ENCODE measurements around the gene ROR1.

Gene ROR1

DNA sequence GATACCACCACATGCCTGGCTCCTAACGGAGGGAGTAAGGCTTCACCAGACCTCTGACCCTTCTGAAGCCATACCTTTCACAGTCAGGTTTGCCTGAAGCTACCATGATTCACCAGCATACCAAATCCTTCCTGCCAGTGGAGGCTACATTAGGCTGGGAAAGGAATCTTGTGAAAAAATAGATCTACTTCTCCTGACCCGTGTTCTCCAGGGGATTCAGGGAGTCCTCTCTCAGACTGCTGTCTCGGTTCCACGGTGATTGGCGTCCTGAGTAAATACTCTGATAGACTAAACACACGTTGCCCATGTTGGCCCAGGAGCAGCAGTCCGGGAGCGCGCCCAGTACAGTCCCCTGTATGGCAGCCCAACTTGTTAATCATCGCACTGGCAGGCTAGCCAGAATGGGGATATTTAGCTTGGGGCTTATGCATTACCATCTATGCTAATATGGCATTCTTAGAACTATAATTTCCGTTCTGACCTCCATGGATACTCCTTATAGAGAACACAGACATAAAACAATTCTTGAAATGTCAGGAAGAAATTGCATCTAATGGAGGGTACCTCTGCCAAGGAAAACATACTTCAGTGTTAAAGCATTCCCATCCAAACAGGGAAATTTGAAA is 173.2 kb downstream of the ROR1 start:
- DNase-seq, result no peak

DNA sequence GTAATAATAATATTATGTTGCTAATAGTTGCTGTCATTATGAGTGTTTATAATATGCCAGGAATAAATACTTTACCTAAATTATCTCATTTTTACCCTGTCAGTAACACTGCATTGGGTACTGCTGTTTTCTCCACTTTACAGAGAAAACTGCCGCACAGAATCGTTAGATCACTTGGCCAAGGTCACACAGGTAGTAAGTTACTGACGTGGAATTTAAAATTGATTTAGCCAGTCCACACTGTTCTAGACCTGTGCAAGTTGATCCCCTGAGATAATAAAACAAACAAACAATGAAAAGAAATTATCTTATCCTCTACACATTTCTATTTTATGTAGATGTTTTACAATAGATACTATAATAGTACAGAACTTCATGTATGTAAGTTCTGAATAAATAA is 174.1 kb downstream of the ROR1 start:
- no peak for DNase-seq

DNA sequence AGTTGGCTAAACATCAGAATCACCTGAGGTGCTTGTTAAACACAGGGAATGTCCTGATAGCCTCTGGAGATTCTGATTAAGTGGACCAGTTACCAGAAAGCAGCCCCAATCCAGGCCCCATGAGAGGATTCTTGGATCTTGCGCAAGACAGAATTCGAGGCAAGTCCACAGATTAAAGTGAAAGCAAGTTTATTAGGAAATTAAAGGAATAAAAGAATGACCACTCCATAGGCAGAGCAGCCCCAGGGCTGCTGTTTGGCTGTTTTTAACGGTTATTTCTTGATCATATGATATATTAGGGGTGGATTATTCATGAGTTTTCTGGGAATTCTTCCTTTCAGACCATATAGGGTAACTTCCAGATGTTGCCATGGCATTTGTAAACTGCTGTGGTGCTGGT is 176.2 kb downstream of the ROR1 start:
- no peak for DNase-seq

DNA sequence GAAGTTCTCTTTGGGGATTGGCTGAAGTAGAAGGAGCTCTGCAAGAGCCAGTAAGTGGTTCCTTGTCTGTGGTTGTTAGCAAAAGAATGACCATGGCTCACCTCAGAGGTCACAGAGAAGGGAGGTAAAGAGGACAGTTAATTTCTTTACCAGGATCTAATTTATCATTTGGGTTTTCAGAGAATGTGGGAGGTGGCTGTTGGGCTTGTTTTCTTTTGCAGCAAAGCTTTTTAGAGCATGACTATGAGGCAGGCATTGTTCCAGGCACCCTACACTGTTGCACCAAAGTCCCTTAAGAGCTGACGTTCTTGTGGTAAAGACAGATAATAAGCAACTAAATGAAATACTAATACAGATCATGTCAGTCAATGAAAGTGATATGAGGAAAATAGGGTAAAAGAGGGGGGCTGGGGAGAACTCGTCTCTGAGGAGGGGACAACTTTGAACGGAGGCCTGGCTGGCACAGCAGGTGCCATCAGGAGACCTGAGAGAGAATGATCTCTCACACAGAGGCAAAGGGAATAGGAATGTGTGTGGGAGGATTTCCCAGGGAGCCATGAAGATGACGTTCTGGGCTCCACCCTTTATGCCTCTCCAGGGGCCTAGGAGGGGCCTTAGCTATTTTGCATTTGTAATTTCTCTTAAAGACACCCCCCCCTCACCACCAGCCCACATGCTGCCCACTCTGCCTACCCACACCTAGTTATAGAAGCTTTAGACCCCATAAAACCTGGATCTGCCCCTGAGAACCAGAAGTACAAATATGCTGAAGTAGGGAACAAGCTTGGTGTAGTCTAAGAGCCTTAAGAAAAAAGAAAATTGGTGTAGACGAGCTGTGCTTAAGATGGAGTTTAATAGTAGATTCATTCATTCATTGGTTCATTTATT is 177.5 kb downstream of the ROR1 start:
- DNase-seq, result no peak

GRCh38 chr1:63954187-63954586 is 180.4 kb downstream of the ROR1 start:
- DNase-seq, result no peak

DNA sequence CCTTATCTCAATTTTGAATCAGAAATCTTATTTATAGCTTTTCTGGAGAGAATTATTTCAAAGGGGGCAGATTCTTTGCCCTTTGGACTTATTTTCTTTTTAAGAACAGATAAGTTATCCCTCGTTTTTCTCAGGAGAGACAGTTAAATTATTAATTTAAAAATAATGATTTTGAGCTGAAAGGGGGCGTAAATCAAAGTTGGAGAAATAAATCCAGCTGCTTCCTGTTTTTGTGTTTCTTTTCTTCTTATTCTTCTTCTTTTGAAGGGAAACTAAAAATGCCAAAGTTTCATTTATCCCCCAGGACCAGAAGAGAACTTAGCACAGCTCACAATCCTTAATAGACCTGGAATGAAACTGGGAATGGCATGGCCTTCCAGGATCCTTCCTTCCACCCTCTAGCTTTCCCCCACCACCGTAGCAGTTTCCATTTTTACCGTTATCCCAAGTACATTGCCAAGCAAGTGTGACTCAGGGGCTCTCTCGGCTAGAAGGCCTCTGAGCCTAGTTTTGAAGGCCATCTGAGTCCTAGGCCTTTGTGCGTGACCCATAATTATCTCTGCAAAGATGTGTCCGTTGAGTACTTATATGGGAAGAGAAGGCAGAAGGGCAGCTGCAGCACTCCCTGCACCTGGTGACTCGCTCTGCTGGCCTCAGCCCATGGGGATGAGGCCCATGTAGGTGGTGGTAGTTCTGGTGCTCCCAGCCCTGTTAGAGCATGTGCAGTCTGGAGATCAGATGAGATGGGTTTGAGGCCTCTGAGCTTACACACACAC is 181.7 kb downstream of the ROR1 start:
- peak; percentile 83 for DNase-seq

- no peak for DNase-seq
Measured at GRCh38 chr1:63958556-63958955, 184.7 kb downstream of the ROR1 start.

DNA sequence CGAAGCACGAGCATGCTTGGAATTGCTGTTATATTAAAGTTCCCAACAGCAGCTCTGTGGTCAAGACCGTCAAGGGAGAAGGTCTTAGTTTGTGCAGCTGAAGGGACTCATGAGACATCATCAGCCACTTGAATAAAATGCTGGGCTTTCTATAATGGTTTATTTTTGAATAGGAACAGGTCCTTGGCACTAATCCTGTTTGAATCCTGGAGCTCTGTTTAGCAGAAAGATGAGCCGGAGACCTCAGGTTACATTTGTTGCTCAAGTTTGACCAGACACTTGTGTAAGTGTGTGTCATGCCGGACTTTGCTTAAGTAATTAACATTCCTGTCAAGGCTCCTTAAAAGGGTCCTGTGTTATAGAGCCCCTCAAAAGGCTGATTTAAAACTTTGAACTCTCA is 186.5 kb downstream of the ROR1 start:
- DNase-seq, result no peak

GRCh38 chr1:63966016-63966415 is 192.2 kb downstream of the ROR1 start:
- DNase-seq, result no peak

DNA sequence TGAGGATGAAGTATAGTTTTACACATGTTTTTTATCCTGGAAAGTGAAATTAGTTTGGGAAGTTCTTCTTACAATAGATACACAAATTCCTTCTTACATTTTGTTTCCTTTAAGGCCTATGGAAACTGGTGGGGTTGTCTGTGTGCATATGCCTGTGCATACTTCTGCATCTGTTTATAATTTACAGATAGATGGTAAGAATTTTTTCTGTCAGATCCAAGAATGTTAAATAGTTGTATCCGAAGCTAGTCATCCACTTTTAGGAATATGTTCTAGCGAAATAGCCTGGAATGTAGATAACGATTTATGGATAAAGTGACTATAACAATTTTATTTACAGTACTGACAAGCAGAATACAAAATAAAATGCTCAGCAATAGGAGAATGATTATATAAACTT is 194.1 kb downstream of the ROR1 start:
- no peak for DNase-seq

- DNase-seq, result no peak
Measured at GRCh38 chr1:63968663-63969440, 195.0 kb downstream of the ROR1 start.

GRCh38 chr1:63969441-63969901 is 195.7 kb downstream of the ROR1 start:
- DNase-seq, result no peak

DNA sequence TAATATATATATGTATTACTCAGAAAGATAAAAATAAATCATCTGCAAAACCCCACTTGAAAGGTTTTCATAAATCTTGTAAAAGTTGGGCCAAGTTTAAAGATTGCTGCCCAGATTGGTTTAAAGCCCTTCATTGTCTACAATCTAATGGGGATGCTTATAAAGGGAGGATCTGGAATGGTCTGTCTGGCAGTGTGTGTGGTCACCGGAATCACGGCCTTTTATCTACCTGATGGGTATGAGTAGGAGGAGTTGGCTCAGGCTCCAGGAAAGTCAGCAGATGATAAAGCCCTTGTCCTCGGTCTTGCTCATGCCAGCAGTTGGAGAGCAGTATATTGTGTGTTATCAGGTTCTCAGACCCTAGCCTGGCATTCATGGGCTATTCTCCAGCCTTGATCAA is 197.7 kb downstream of the ROR1 start:
- DNase-seq, result no peak

GRCh38 chr1:63973005-63973419 is 199.2 kb downstream of the ROR1 start:
- DNase-seq, result no peak

- DNase-seq, result no peak
Measured at GRCh38 chr1:63974966-63975365, 201.1 kb downstream of the ROR1 start.

DNA sequence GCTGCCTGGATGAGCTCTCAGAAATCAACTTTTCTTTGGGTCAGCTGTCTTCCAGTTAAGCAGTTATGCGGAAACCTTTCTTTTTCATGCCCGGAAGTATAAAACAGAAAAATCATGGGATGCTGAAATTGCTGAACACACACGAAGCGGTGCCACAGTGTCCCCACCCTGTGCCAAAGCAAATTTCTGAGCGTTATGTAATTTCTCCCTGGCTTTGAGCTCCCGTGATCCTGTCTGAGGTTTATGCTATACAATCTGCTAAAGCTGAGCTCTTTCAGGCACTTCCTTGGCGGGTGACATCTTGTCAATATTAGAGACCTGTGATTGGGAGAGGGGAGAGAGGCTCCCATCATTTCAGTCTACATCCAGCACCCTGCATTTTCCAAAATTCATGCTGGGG is 201.7 kb downstream of the ROR1 start:
- DNase-seq, result no peak

GRCh38 chr1:63976006-63976405 is 202.2 kb downstream of the ROR1 start:
- DNase-seq, result no peak

- DNase-seq, result no peak
Measured at GRCh38 chr1:63977466-63977865, 203.6 kb downstream of the ROR1 start.

- no peak for DNase-seq
Measured at GRCh38 chr1:63980740-63981407, 207.1 kb downstream of the ROR1 start.

DNA sequence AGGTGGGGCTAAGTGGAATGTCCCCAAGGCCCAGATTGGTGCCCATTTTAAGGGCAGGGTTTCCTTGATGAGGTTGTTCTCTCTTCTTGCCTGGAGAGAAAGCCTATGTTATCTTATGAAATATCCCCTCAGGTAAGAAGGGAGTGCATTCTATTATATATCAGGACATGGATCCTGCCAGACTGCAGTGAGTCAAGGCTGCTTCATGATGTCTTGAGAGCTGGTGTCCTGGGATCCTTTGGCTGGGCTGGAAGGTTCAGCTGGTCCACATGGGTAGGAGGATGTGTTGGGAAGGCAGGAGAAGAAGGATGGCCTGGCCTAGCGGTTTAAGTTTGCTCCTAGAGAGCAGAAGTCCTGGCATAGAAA is 207.6 kb downstream of the ROR1 start:
- DNase-seq, result no peak

- DNase-seq, result no peak
Measured at GRCh38 chr1:63982201-63982600, 208.4 kb downstream of the ROR1 start.

All from SHP77 treated with DMSO at 0.1 percent for 48 hours (cell line).